Coronary artery (tissue), 2 donors: Measurements from ENCODE around the gene ARHGAP24.

ENCODE experiments used
- DNase-seq: peaks from one replicate; pipeline ENCODE4 v3.0.0-alpha.2; 2017; ENCODE audit warnings: low spot score
- H3K27ac ChIP-seq, 2 donors: fragments of 200-600 bp; sonication (generic); one replicate each; pipeline ENCODE4 v1.5.1; 2016 to 2019
- H3K4me3 ChIP-seq: fragments of 200-600 bp; sonication (generic); 2 replicates; pipeline ENCODE4 v1.5.1; 2016; ENCODE audit warnings: mild to moderate bottlenecking, moderate library complexity
- TF ChIP-seq, protein P1 (sequence below): fragments of 200-600 bp; sonication (generic); IDR thresholded peaks from one replicate; pipeline ENCODE4 v1.5.1; 2019; ENCODE audit warnings: antibody characterized with exemption

The ARHGAP24 gene

DNA sequence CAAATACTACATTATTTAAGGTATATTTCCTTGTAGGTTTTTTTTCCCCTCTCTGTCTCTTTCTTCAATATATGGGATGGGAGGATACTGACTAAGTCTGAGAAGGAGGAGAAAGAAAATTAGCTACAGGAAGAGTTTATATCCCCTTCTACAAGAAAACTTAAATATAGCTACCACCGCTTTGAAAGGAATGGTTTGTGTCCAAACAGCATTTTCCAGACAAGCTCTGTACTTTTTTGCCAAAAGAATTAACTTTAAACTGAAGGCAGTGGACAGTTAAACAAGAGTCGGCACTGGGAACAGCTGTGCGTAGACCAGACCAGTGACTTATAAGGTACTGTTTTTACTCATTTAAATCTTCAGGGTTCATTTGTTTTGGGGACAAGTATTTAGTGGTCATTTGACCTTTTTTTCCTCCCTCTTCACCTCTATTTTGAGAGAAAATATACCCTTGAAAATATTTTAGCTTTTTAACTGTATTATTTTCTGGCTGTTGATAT is 303.7 kb downstream of the ARHGAP24 start:
- H3K27ac ChIP-seq: peak overlapping the region; percentile 31 to 76
- TF ChIP-seq, protein P1, sequence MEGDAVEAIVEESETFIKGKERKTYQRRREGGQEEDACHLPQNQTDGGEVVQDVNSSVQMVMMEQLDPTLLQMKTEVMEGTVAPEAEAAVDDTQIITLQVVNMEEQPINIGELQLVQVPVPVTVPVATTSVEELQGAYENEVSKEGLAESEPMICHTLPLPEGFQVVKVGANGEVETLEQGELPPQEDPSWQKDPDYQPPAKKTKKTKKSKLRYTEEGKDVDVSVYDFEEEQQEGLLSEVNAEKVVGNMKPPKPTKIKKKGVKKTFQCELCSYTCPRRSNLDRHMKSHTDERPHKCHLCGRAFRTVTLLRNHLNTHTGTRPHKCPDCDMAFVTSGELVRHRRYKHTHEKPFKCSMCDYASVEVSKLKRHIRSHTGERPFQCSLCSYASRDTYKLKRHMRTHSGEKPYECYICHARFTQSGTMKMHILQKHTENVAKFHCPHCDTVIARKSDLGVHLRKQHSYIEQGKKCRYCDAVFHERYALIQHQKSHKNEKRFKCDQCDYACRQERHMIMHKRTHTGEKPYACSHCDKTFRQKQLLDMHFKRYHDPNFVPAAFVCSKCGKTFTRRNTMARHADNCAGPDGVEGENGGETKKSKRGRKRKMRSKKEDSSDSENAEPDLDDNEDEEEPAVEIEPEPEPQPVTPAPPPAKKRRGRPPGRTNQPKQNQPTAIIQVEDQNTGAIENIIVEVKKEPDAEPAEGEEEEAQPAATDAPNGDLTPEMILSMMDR: no peak
- H3K4me3 ChIP-seq: peak overlapping the region; percentile 62
- DNase-seq: no peak

GRCh38 chr4:85779165-85779564 is 304.2 kb downstream of the ARHGAP24 start:
- H3K27ac ChIP-seq: peak overlapping the region; percentile 31 to 76
- TF ChIP-seq, protein P1: no peak
- DNase-seq: no peak
- H3K4me3 ChIP-seq: peak overlapping the region; percentile 62

DNA sequence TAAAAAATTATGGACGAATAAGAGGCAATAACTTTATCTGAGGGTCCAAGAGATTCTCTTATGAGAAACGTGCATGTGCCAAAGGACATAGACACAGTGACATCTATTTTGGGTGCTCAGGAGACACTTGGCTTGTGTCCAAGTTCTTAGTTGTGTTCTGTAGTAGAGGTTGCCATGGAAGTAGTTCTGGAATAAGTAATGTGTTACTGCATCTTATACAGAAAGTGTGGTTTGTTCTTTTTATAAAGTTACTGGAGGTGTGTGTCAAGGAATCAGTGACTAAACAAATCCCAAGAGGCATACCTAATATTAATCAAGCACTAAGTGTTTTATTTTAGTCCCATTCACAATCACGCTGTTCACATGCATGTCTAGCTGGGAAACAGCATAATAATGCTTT is 305.7 kb downstream of the ARHGAP24 start:
- DNase-seq: no peak
- Histone ChIP-seq H3K27ac (peak overlapping the region in 1 of 2 donors; percentile 19), H3K4me3 (peak overlapping the region; percentile 3)
- TF ChIP-seq, protein P1: no peak

GRCh38 chr4:85783483-85783882 is 308.5 kb downstream of the ARHGAP24 start:
- Histone ChIP-seq H3K27ac (peak overlapping the region; percentile 15 to 24), H3K4me3 (no peak overlapping the region)
- DNase-seq: no peak
- TF ChIP-seq, protein P1: no peak

DNA sequence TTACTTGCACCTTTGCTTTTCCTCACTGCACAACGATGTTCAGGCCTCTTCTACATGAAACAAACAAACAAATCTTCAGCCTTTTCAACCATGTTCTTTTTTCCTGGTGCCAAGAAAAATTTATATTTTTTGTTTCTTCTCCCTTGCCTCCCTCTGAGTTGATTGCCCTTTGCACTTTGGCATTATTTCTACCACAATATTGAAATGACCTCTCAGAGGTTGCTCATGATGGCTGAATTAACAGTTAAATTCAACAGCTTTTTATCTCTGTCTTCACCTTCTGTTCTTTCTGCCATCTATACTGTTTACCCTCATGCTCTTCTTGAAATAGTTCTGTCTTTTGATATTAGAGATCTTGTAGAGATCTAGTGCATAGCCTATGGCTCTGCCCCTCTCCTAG is 308.9 kb downstream of the ARHGAP24 start:
- Histone ChIP-seq H3K27ac (peak overlapping the region; percentile 15 to 24), H3K4me3 (no peak overlapping the region)
- TF ChIP-seq, protein P1: no peak
- no peak for DNase-seq

DNA sequence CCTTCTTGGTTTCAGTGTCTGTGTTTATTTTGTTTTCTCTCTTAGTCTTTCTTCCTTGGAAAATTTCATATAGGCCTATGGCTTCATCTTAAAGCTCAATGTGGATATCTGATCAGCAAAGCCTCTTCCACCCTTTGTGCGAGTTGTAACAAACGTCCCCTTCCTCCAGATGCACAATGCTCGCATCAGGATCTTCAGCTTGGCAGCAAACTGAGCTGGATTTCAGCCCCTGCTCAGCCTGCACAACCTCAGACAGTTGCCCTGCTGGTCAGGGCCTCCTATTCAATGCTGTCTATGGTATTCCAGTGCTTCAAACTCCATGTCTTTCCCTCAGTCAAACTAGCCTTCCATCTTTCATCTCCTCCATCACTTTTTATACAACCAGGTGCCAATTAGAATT is 309.4 kb downstream of the ARHGAP24 start:
- H3K4me3 ChIP-seq: no peak overlapping the region
- no peak for DNase-seq
- H3K27ac ChIP-seq: peak overlapping the region in 1 of 2 donors; percentile 20
- TF ChIP-seq, protein P1: no peak

- Histone ChIP-seq H3K27ac (no peak overlapping the region), H3K4me3 (no peak overlapping the region)
- TF ChIP-seq, protein P1: no peak
- DNase-seq: no peak
Observed at GRCh38 chr4:85784947-85785346, 310.0 kb downstream of the ARHGAP24 start.
